HG03342 (cell line): ENCODE data around the gene SFXN2.
"Not testable (repeated sequence)": the region's sequence is repeated elsewhere in the genome, so short reads cannot be mapped to it uniquely, and the experiment has no call there.

Source experiments
- ATAC-seq: cut with Tn5 transposase; IDR thresholded peaks from one replicate; pipeline ENCODE4 v1.9.1; 2021; ENCODE audit warnings: mild to moderate bottlenecking, moderate library complexity; ENCODE audit not compliant: unreplicated experiment

SFXN2 gene

GRCh38 chr10:102718220-102718619 lies 3.8 kb downstream of the SFXN2 start:
- no peak for ATAC-seq

GRCh38 chr10:102720337-102720736 lies 5.9 kb downstream of the SFXN2 start:
- ATAC-seq = no peak

GRCh38 chr10:102720775-102721301 lies 6.4 kb downstream of the SFXN2 start:
- no peak for ATAC-seq

- no peak for ATAC-seq
These were observed 7.5 kb downstream of the SFXN2 start for GRCh38 chr10:102721954-102722353.

- ATAC-seq = no peak
These were observed 9.6 kb downstream of the SFXN2 start for GRCh38 chr10:102723989-102724388.

GRCh38 chr10:102726274-102726673 lies 11.8 kb downstream of the SFXN2 start:
- no peak for ATAC-seq

GRCh38 chr10:102727037-102727818 lies 12.8 kb downstream of the SFXN2 start:
- no peak for ATAC-seq

GRCh38 chr10:102729029-102730026 lies 14.9 kb downstream of the SFXN2 start:
- peak; percentile 55 for ATAC-seq

GRCh38 chr10:102731222-102731800 lies 16.9 kb downstream of the SFXN2 start:
- no peak for ATAC-seq

- ATAC-seq = no peak
These were observed 18.2 kb downstream of the SFXN2 start for GRCh38 chr10:102732661-102733060.

GRCh38 chr10:102735065-102735562 lies 20.7 kb downstream of the SFXN2 start:
- no peak for ATAC-seq

GRCh38 chr10:102738692-102739121 lies 24.3 kb downstream of the SFXN2 start:
- no peak for ATAC-seq

GRCh38 chr10:102740229-102740628 lies 25.8 kb downstream of the SFXN2 start:
- ATAC-seq = no peak

GRCh38 chr10:102741726-102742237 lies 27.3 kb downstream of the SFXN2 start:
- ATAC-seq = no peak

GRCh38 chr10:102742313-102742712 lies 27.9 kb downstream of the SFXN2 start:
- ATAC-seq = not testable (repeated sequence)

- no peak for ATAC-seq
These were observed 28.7 kb downstream of the SFXN2 start for GRCh38 chr10:102743078-102743587.

GRCh38 chr10:102743588-102744373 lies 29.3 kb downstream of the SFXN2 start, which contains the start of gene WBP1L:
TSS of gene WBP1L (plus strand) at chr10:102743948. CDS start at chr10:102744054, 106 bp downstream.
- ATAC-seq = peak; percentile 96

- no peak for ATAC-seq
These were observed 30.1 kb downstream of the SFXN2 start for GRCh38 chr10:102744374-102745051.

GRCh38 chr10:102745157-102745556 lies 30.7 kb downstream of the SFXN2 start:
- ATAC-seq = no peak
